Measurements from ENCODE around the gene SFTPD.
"Not testable (repeated sequence)": the region's sequence is repeated elsewhere in the genome, so short reads cannot be mapped to it uniquely, and the experiment has no call there.

DNA sequence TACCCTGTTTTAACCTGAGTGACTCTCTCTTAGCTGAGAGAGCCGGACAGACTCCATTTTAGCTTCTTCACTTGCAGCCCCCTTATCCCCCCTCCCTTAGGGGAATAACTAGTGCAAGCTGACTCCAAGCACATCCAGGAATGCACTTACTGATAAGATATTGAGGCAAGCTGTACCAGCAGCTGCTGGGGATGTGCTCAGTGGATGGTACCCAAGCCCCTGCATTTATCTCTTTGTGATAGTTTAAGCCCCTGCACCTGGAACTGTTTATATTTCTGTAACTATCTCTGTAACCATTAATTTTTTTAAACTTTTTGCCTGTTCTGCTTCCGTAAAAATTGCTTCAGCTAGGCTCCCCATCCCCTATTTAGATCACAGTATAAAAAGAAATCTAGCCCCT lies 37.8 kb upstream of the SFTPD start:
- TF ChIP-seq, protein P1, sequence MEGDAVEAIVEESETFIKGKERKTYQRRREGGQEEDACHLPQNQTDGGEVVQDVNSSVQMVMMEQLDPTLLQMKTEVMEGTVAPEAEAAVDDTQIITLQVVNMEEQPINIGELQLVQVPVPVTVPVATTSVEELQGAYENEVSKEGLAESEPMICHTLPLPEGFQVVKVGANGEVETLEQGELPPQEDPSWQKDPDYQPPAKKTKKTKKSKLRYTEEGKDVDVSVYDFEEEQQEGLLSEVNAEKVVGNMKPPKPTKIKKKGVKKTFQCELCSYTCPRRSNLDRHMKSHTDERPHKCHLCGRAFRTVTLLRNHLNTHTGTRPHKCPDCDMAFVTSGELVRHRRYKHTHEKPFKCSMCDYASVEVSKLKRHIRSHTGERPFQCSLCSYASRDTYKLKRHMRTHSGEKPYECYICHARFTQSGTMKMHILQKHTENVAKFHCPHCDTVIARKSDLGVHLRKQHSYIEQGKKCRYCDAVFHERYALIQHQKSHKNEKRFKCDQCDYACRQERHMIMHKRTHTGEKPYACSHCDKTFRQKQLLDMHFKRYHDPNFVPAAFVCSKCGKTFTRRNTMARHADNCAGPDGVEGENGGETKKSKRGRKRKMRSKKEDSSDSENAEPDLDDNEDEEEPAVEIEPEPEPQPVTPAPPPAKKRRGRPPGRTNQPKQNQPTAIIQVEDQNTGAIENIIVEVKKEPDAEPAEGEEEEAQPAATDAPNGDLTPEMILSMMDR (IDR thresholded peaks at IDR 0.05; ENCODE audit: borderline replicate concordance, extremely low read depth, low read length, poor library complexity, severe bottlenecking): not testable (repeated sequence)
- TF ChIP-seq EZH2 (IDR thresholded peaks at IDR 0.05; ENCODE audit: borderline replicate concordance, low read depth, low read length, severe bottlenecking): not testable (repeated sequence)

Data from DND-41 (cell line).